Activated T-helper 1 cell treated with anti-CD3 and anti-CD28 coated beads, Interleukin-12 subunit alpha, Interleukin-12 subunit beta, Interleukin-2, Interleukin-4 antibody, amounts not matched to agents 30 ng/mL and 10 ng/mL and 1 ng/mL, durations not matched to agents 14 hours and 24 hours and 36 hours (primary cell): ENCODE results near the gene FNDC3A. TPM values are rescaled to one million over a fixed set of nuclear protein-coding genes. Genes with fewer than 3 reads are reported as not detected.

ENCODE experiments used
- DNase-seq: peaks from one replicate; pipeline ENCODE4 v3.0.0; 2021; ENCODE audit warnings: low spot score
- H3K27ac Mint-ChIP-seq: one replicate; pipeline ENCODE4 v1.8.0; 2021; ENCODE audit warnings: mild to moderate bottlenecking, mixed read lengths
- H3K27me3 Mint-ChIP-seq: one replicate; pipeline ENCODE4 v1.8.0; 2022; ENCODE audit warnings: mild to moderate bottlenecking, moderate library complexity, mixed read lengths; ENCODE audit not compliant: insufficient read depth
- H3K36me3 Mint-ChIP-seq: one replicate; pipeline ENCODE4 v1.8.0; 2021; ENCODE audit warnings: low read depth, mixed read lengths
- H3K4me1 Mint-ChIP-seq: one replicate; pipeline ENCODE4 v1.8.0; 2021; ENCODE audit warnings: low read depth, mixed read lengths
- H3K4me3 Mint-ChIP-seq: one replicate; pipeline ENCODE4 v1.8.0; 2021; ENCODE audit warnings: mild to moderate bottlenecking, moderate library complexity, mixed read lengths
- H3K9me3 Mint-ChIP-seq: one replicate; pipeline ENCODE4 v1.8.0; 2021; ENCODE audit warnings: mixed read lengths
- intact Hi-C: fragments of 100-400 bp; cut with micrococcal nuclease; formaldehyde crosslinking; loops from one replicate; pipeline ENCODE4 v1.15.1; 2024
- total RNA-seq: library from RNA; stranded (reverse); gene quantifications from 2 replicates; pipeline ENCODE4 v1.2.3, GENCODE V29; 2022

FNDC3A gene
- total RNA-seq, result 26.9 and 27.0 TPM in 2 replicates

DNA sequence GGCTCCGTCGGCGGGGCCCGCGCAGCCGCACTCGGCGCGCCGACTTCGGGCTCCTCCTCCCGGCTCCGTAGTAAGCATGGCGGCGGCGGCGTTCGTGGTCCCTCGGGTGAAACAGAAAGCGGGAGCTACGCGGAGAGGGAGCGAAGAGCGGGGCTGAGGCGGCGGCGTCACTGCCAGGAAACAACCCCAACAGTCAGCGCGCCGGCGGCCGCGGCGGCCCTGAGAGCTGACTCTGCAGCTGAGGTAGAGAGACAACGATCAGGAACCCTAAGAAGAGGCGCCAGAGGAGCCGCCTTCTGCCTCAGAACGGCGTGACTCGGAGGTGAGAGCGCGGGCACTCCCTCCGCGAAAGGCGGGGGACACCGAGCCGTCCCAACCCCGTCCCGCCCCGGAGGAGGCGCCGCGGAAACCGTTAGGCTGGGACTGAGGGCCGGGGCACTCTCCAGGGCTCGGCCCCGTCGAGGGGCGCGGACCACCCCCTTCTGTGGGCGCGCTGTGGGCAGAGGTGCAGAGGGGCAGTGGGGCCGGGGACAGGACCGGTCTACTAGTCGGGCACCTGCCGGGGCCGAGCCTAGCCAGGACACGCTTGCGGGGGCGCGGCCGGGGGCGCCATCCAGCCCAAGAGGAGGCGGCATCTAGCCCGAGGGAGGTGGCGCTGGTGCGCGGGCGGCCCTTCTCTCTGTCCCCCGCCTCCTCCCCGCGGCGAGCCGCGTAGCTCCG is at the start of gene FNDC3A:
TSS of gene FNDC3A (plus strand) at position 57 of the 720 bp plus-strand sequence. CDS start 30,279 bp downstream, outside the sequence.
- Mint-ChIP-seq H3K27me3 (peaks cover 2% of the 10 kb centered on the region), H3K36me3 (peaks cover 34% of the 10 kb centered on the region), H3K4me3 (peak within 1 kb of the TSS; percentile 94), H3K4me1 (peaks cover 43% of the 10 kb centered on the region), H3K27ac (peak within 1 kb of the TSS; percentile 100), H3K9me3 (peaks cover 43% of the 10 kb centered on the region)
- intact Hi-C loops, result loop anchor here (1.0 to 10.0 kb wide), 14 partner anchors 84 to 939 kb away; partner anchors contain the start of genes CAB39L, CDADC1, CYSLTR2 and ITM2B
- DNase-seq, result peak; percentile 86

- intact Hi-C loops, result no loop called here
- H3K27ac Mint-ChIP-seq, result no peak overlapping the region
- H3K9me3 Mint-ChIP-seq, result peaks cover 10% of the 10 kb centered on the region
- DNase-seq, result no peak
- H3K4me1 Mint-ChIP-seq, result no peaks in the 10 kb centered on the region
- peaks cover under 1% of the 10 kb centered on the region for H3K27me3 Mint-ChIP-seq
- no peak overlapping the region for H3K4me3 Mint-ChIP-seq
- H3K36me3 Mint-ChIP-seq, result no peaks in the 10 kb centered on the region
Observed at GRCh38 chr13:48928757-48929430, 46.8 kb upstream of the FNDC3A start.

GRCh38 chr13:48930918-48931317 is 44.8 kb upstream of the FNDC3A start:
- intact Hi-C loops, result no loop called here
- Mint-ChIP-seq H3K36me3 (no peaks in the 10 kb centered on the region), H3K27ac (no peak overlapping the region), H3K9me3 (peaks cover 22% of the 10 kb centered on the region), H3K4me1 (no peaks in the 10 kb centered on the region), H3K4me3 (no peak overlapping the region), H3K27me3 (no peaks in the 10 kb centered on the region)
- no peak for DNase-seq

DNA sequence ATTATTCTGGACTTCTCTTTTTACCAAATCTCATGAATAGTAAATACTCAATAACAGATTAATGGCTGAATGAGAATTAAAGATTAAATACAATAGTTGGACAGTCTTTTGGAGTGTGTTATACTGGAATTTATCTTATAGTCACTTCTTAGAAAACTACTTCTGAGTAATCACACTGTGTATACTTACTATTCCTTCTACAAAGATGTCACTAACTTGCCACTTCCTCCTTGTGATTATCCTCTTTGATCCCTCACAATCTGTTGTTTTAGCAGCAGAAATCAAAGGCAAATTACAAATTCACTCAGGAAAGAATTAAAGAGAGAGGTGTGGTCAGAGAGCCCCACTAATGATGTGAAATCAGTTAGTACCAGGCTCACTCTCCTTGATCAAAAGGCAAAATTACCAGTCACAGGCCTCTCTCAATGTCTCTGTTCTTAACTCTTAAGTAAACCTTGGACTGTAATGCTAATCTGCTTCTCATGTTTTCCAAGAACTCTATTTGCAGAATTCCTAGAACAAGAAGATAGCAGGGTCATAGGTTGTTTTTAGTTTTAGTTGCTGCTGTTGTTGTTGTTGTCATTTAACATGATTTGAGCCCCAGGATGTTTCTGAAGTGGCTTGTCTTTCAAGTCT is 37.3 kb upstream of the FNDC3A start:
- peaks cover 24% of the 10 kb centered on the region for H3K9me3 Mint-ChIP-seq
- no peak overlapping the region for H3K4me3 Mint-ChIP-seq
- no peak for DNase-seq
- no peaks in the 10 kb centered on the region for H3K36me3 Mint-ChIP-seq
- no peaks in the 10 kb centered on the region for H3K27me3 Mint-ChIP-seq
- peaks cover 22% of the 10 kb centered on the region for H3K4me1 Mint-ChIP-seq
- intact Hi-C loops, result no loop called here
- H3K27ac Mint-ChIP-seq, result peak overlapping the region; percentile 47

- peaks cover 11% of the 10 kb centered on the region for H3K9me3 Mint-ChIP-seq
- no peaks in the 10 kb centered on the region for H3K36me3 Mint-ChIP-seq
- H3K27ac Mint-ChIP-seq, result no peak overlapping the region
- DNase-seq, result no peak
- H3K4me1 Mint-ChIP-seq, result peaks cover 22% of the 10 kb centered on the region
- H3K4me3 Mint-ChIP-seq, result no peak overlapping the region
- H3K27me3 Mint-ChIP-seq, result no peaks in the 10 kb centered on the region
- intact Hi-C loops, result no loop called here
Observed at GRCh38 chr13:48939728-48940127, 36.0 kb upstream of the FNDC3A start.

DNA sequence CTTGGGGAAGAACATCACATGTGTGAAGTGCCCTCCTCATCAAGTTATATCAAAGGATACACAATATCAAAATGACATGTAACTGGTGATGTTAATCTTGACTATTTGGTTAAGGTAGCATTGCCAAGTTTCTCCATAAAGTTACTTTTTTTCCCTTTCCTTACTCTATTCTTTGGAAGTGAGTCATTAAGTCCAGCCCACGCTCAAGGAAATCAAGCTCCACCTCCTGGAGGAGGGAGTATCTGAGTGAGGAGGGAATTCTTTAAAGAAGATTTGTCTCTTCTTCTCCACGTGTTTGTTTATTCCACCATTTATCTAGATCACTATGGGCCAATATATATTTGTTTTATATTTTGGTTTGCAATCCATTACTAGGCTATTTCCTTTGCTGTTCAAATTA is 33.6 kb upstream of the FNDC3A start:
- Mint-ChIP-seq H3K36me3 (no peaks in the 10 kb centered on the region), H3K9me3 (peaks cover 7% of the 10 kb centered on the region), H3K4me3 (no peak overlapping the region), H3K27ac (no peak overlapping the region), H3K27me3 (peaks cover 1% of the 10 kb centered on the region), H3K4me1 (peaks cover 22% of the 10 kb centered on the region)
- DNase-seq, result no peak
- intact Hi-C loops, result no loop called here

- intact Hi-C loops, result no loop called here
- no peak overlapping the region for H3K27ac Mint-ChIP-seq
- DNase-seq, result no peak
- peaks cover 1% of the 10 kb centered on the region for H3K27me3 Mint-ChIP-seq
- peaks cover 10% of the 10 kb centered on the region for H3K4me1 Mint-ChIP-seq
- peaks cover 7% of the 10 kb centered on the region for H3K9me3 Mint-ChIP-seq
- H3K36me3 Mint-ChIP-seq, result no peaks in the 10 kb centered on the region
- H3K4me3 Mint-ChIP-seq, result no peak overlapping the region
Observed at GRCh38 chr13:48944221-48944620, 31.5 kb upstream of the FNDC3A start.

- Mint-ChIP-seq H3K27me3 (peaks cover 3% of the 10 kb centered on the region), H3K9me3 (peaks cover 4% of the 10 kb centered on the region), H3K27ac (no peak overlapping the region), H3K36me3 (peaks cover under 1% of the 10 kb centered on the region), H3K4me1 (no peaks in the 10 kb centered on the region), H3K4me3 (no peak overlapping the region)
- intact Hi-C loops, result no loop called here
- no peak for DNase-seq
Observed at GRCh38 chr13:48945626-48946025, 30.1 kb upstream of the FNDC3A start.

DNA sequence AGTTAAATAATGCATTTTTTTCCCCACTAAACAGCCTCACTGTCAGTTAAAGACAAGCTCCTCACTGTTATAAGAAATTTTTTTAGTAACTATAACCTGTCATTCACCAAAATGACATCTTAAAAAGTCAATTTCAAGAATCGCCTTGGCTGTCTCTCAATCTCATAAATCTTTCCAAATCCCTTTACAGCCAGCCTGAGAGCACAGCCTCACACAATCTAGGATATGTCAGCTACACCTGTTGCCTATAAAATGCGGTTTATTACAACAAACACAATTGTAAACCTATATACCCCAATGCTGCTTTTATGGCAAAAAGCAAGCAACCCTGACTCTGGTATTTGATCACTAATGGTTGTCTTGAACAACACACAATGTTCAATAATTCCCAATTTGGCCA is 29.5 kb upstream of the FNDC3A start:
- H3K9me3 Mint-ChIP-seq, result no peaks in the 10 kb centered on the region

GRCh38 chr13:48949566-48950500 is 25.9 kb upstream of the FNDC3A start:
- Mint-ChIP-seq H3K27ac (no peak overlapping the region), H3K9me3 (no peaks in the 10 kb centered on the region), H3K4me3 (no peak overlapping the region), H3K36me3 (peaks cover 2% of the 10 kb centered on the region), H3K27me3 (peaks cover 10% of the 10 kb centered on the region), H3K4me1 (no peaks in the 10 kb centered on the region)
- no peak for DNase-seq
- intact Hi-C loops, result no loop called here

More for the DNA sequence above, 29.5 kb upstream of the FNDC3A start:
- Mint-ChIP-seq H3K4me3 (no peak overlapping the region), H3K4me1 (no peaks in the 10 kb centered on the region), H3K36me3 (peaks cover 2% of the 10 kb centered on the region), H3K27ac (no peak overlapping the region), H3K27me3 (peaks cover 7% of the 10 kb centered on the region)
- intact Hi-C loops, result no loop called here
- no peak for DNase-seq

GRCh38 chr13:48950501-48950875 is 25.2 kb upstream of the FNDC3A start:
- Mint-ChIP-seq H3K36me3 (peaks cover 2% of the 10 kb centered on the region), H3K27me3 (peaks cover 10% of the 10 kb centered on the region), H3K4me3 (no peak overlapping the region), H3K27ac (no peak overlapping the region), H3K4me1 (no peaks in the 10 kb centered on the region), H3K9me3 (no peaks in the 10 kb centered on the region)
- DNase-seq, result no peak
- intact Hi-C loops, result no loop called here

GRCh38 chr13:48954081-48954480 is 21.6 kb upstream of the FNDC3A start:
- H3K9me3 Mint-ChIP-seq, result no peaks in the 10 kb centered on the region
- H3K4me3 Mint-ChIP-seq, result no peak overlapping the region
- intact Hi-C loops, result no loop called here
- DNase-seq, result no peak
- H3K27me3 Mint-ChIP-seq, result peaks cover 10% of the 10 kb centered on the region
- no peaks in the 10 kb centered on the region for H3K4me1 Mint-ChIP-seq
- no peak overlapping the region for H3K27ac Mint-ChIP-seq
- peaks cover 2% of the 10 kb centered on the region for H3K36me3 Mint-ChIP-seq
